Smooth muscle cell (in vitro differentiated cells): ENCODE data around the gene STRBP. TPM values are rescaled to one million over a fixed set of nuclear protein-coding genes. Genes with fewer than 3 reads are reported as not detected.

Experiments
- DNase-seq: peaks from one replicate; lab custom pipeline; 2025; ENCODE audit not compliant: unreplicated experiment; lab: John Stamatoyannopoulos, UW
- H2AFZ ChIP-seq: fragments of 200-600 bp; sonication (generic); 2 replicates; pipeline ENCODE4 v1.6.0; 2016; ENCODE audit warnings: antibody characterized with exemption, low read depth, mild to moderate bottlenecking
- H3F3A ChIP-seq: fragments of 200-600 bp; sonication (generic); 2 replicates; pipeline ENCODE4 v1.6.0; 2017; ENCODE audit warnings: antibody characterized with exemption, low read depth
- H3K27ac ChIP-seq: fragments of 200-600 bp; sonication (generic); 2 replicates; pipeline ENCODE4 v1.5.1; 2016; ENCODE audit warnings: low read depth, mild to moderate bottlenecking
- H3K27me3 ChIP-seq: fragments of 200-600 bp; sonication (generic); 2 replicates; pipeline ENCODE4 v1.6.1; 2016; ENCODE audit warnings: low read depth, mild to moderate bottlenecking
- H3K36me3 ChIP-seq: fragments of 200-600 bp; sonication (generic); 2 replicates; pipeline ENCODE4 v1.5.1; 2016; ENCODE audit warnings: low read depth
- H3K4me1 ChIP-seq: fragments of 200-600 bp; sonication (generic); 2 replicates; pipeline ENCODE4 v1.5.1; 2016; ENCODE audit warnings: low read depth
- H3K4me2 ChIP-seq: fragments of 200-600 bp; sonication (generic); 2 replicates; pipeline ENCODE4 v1.6.0; 2016; ENCODE audit warnings: mild to moderate bottlenecking
- H3K4me3 ChIP-seq: fragments of 200-600 bp; sonication (generic); 2 replicates; pipeline ENCODE4 v1.5.1; 2016; ENCODE audit warnings: mild to moderate bottlenecking
- H3K79me2 ChIP-seq: fragments of 200-600 bp; sonication (generic); 2 replicates; pipeline ENCODE4 v1.6.0; 2016; ENCODE audit warnings: low read depth, mild to moderate bottlenecking
- H3K9ac ChIP-seq: fragments of 200-600 bp; sonication (generic); 2 replicates; pipeline ENCODE4 v1.6.0; 2016; ENCODE audit warnings: low read depth
- H3K9me3 ChIP-seq: fragments of 200-600 bp; sonication (generic); replicated peaks from 2 replicates; pipeline ENCODE4 v1.5.1; 2016; ENCODE audit warnings: low read depth
- H4K20me1 ChIP-seq: fragments of 200-600 bp; sonication (generic); 2 replicates; pipeline ENCODE4 v1.6.0; 2016; ENCODE audit warnings: low read depth
- CTCF ChIP-seq: fragments of 200-600 bp; sonication (generic); IDR thresholded peaks from 2 replicates; pipeline ENCODE4 v1.5.1; 2017; ENCODE audit warnings: borderline replicate concordance, mild to moderate bottlenecking, antibody characterized with exemption; ENCODE audit not compliant: insufficient read depth, poor library complexity, severe bottlenecking
- WGBS: methylation state at CpG from one replicate; pipeline ENCODE4 v1.1.7; 2016; ENCODE audit warnings: low lambda C conversion rate; 5-methylcytosine and 5-hydroxymethylcytosine counted together
- polyA plus RNA-seq: library from polyadenylated mRNA; unstranded; fragments of >200 nt; fragmentation: Nextera tagmentation; extraction: Ambion mirVana; gene quantifications from 2 replicates; pipeline ENCODE4 v1.2.1, GENCODE V29; 2016
- total RNA-seq: library from RNA; depleted of rRNA; stranded (reverse); fragments of >200 nt; gene quantifications from 2 replicates; pipeline ENCODE4 v1.2.3, GENCODE V29; 2014

STRBP gene
- total and polyA plus RNA-seq, 2 experiments from 2014 or later, result 6.6 to 11.9 TPM

- Histone ChIP-seq H3K4me3 (no peak overlapping the region), H4K20me1 (no peaks in the 10 kb centered on the region), H3K9ac (no peak overlapping the region), H3K27ac (no peak overlapping the region), H3K79me2 (no peaks in the 10 kb centered on the region), H3K36me3 (no peaks in the 10 kb centered on the region), H3K4me1 (peaks cover 7% of the 10 kb centered on the region), H3K27me3 (no peaks in the 10 kb centered on the region), H3K4me2 (no peak overlapping the region), H3F3A (no peaks in the 10 kb centered on the region), H2AFZ (no peak overlapping the region), H3K9me3 (no peaks in the 10 kb centered on the region)
- no peak for TF ChIP-seq CTCF
- no peak for DNase-seq
- WGBS, result 93% methylated on average over 6 of the region's 6 CpGs
These were observed 152.3 kb downstream of the STRBP start for GRCh38 chr9:123116036-123116435.

GRCh38 chr9:123115146-123115913, 153.1 kb downstream of the STRBP start:
- Histone ChIP-seq H2AFZ (no peak overlapping the region), H3K4me3 (no peak overlapping the region), H3K4me2 (no peak overlapping the region), H3K27ac (no peak overlapping the region), H3K9ac (no peak overlapping the region), H3K36me3 (no peaks in the 10 kb centered on the region), H3K27me3 (no peaks in the 10 kb centered on the region), H3K79me2 (no peaks in the 10 kb centered on the region), H3F3A (no peaks in the 10 kb centered on the region), H3K9me3 (no peaks in the 10 kb centered on the region), H4K20me1 (no peaks in the 10 kb centered on the region), H3K4me1 (no peaks in the 10 kb centered on the region)
- no peak for TF ChIP-seq CTCF
- 97% methylated on average over 16 of the region's 16 CpGs for WGBS
- no peak for DNase-seq

GRCh38 chr9:123113185-123113584, 155.2 kb downstream of the STRBP start:
- Histone ChIP-seq H3K9ac (no peak overlapping the region), H4K20me1 (no peaks in the 10 kb centered on the region), H3K27ac (no peak overlapping the region), H3K36me3 (no peaks in the 10 kb centered on the region), H3K4me2 (no peak overlapping the region), H3K79me2 (no peaks in the 10 kb centered on the region), H3K4me3 (no peak overlapping the region), H3K4me1 (no peaks in the 10 kb centered on the region), H3K9me3 (no peaks in the 10 kb centered on the region), H3K27me3 (no peaks in the 10 kb centered on the region), H3F3A (no peaks in the 10 kb centered on the region), H2AFZ (no peak overlapping the region)
- DNase-seq, result no peak
- no peak for TF ChIP-seq CTCF
- WGBS, result 69% methylated on average over 7 of the region's 7 CpGs
